ENCODE results near the gene RAI2. TPM values are rescaled to one million over a fixed set of nuclear protein-coding genes. Genes with fewer than 3 reads are reported as not detected.

The RAI2 gene
- total and polyA plus RNA-seq, 2 donors (not counting 1 experiment from before 2014, with no cell fraction given): 0.91 to 2.1 TPM

- no peak overlapping the region for H3K4me3 ChIP-seq (replicated peaks in 1 of 4; ENCODE audit: control extremely low read depth in 1 of 4, insufficient read depth in 1 of 4, low read depth in 3 of 4, low read length in 4 of 4)
- no peaks in the 10 kb centered on the region for H3K4me1 ChIP-seq (ENCODE audit: control insufficient read depth, extremely low read depth, insufficient read depth, low read length)
- no peak overlapping the region for H3K9ac ChIP-seq (ENCODE audit: insufficient read depth, low read length)
- no peak overlapping the region for H2AFZ ChIP-seq (ENCODE audit: low read length)
- no peak for DNase-seq (ENCODE audit: low read depth in 2 of 2)
- TF ChIP-seq CTCF (conservative IDR thresholded peaks at IDR 0.05 in 1 of 2, IDR thresholded peaks at IDR 0.05 in 1 of 2; ENCODE audit: low read depth in 1 of 2, low read length in 2 of 2): no peak
- no peaks in the 10 kb centered on the region for H3K79me2 ChIP-seq (ENCODE audit: control insufficient read depth, insufficient read depth, low read length)
- peaks cover 4% of the 10 kb centered on the region for H3K27me3 ChIP-seq (ENCODE audit: control insufficient read depth, insufficient read depth, low read length)
- H3K27ac ChIP-seq (ENCODE audit: insufficient read depth, low read length): no peak overlapping the region
- H3K36me3 ChIP-seq (ENCODE audit: control insufficient read depth, insufficient read depth, low read length): no peaks in the 10 kb centered on the region
- H3K9me3 ChIP-seq (ENCODE audit: control insufficient read depth, insufficient read depth, low read depth, low read length): no peaks in the 10 kb centered on the region
- no peak overlapping the region for H3K4me2 ChIP-seq (ENCODE audit: extremely low read depth, insufficient read depth, low read length)
- H4K20me1 ChIP-seq (ENCODE audit: control insufficient read depth, extremely low read depth, insufficient read depth, low read length): no peaks in the 10 kb centered on the region
Measured at GRCh38 chrX:17767734-17768133, 93.4 kb downstream of the RAI2 start.

- H3K36me3 ChIP-seq (ENCODE audit: control insufficient read depth, insufficient read depth, low read length): no peaks in the 10 kb centered on the region
Measured at GRCh38 chrX:17759990-17760389, 101.1 kb downstream of the RAI2 start.

GRCh38 chrX:17758382-17758781 is 102.7 kb downstream of the RAI2 start:
- no peak for TF ChIP-seq CTCF (conservative IDR thresholded peaks at IDR 0.05 in 1 of 2, IDR thresholded peaks at IDR 0.05 in 1 of 2; ENCODE audit: low read depth in 1 of 2, low read length in 2 of 2)
- no peak for TF ChIP-seq EZH2 (IDR thresholded peaks at IDR 0.05; ENCODE audit: low read length, missing control alignments)
- DNase-seq (ENCODE audit: low read depth in 2 of 2): no peak
- H3K9me3 ChIP-seq (ENCODE audit: control insufficient read depth, insufficient read depth, low read depth, low read length): no peaks in the 10 kb centered on the region
- H3K9ac ChIP-seq (ENCODE audit: insufficient read depth, low read length): no peak overlapping the region
- no peaks in the 10 kb centered on the region for H4K20me1 ChIP-seq (ENCODE audit: control insufficient read depth, extremely low read depth, insufficient read depth, low read length)
- no peak overlapping the region for H2AFZ ChIP-seq (ENCODE audit: low read length)
- no peak overlapping the region for H3K27ac ChIP-seq (ENCODE audit: insufficient read depth, low read length)
- H3K79me2 ChIP-seq (ENCODE audit: control insufficient read depth, insufficient read depth, low read length): no peaks in the 10 kb centered on the region
- H3K4me2 ChIP-seq (ENCODE audit: extremely low read depth, insufficient read depth, low read length): no peak overlapping the region
- no peaks in the 10 kb centered on the region for H3K27me3 ChIP-seq (ENCODE audit: control insufficient read depth, insufficient read depth, low read length)
- no peaks in the 10 kb centered on the region for H3K4me1 ChIP-seq (ENCODE audit: control insufficient read depth, extremely low read depth, insufficient read depth, low read length)
- H3K36me3 ChIP-seq (ENCODE audit: control insufficient read depth, insufficient read depth, low read length): no peaks in the 10 kb centered on the region
- no peak overlapping the region for H3K4me3 ChIP-seq (replicated peaks in 1 of 4; ENCODE audit: control extremely low read depth in 1 of 4, insufficient read depth in 1 of 4, low read depth in 3 of 4, low read length in 4 of 4)

More at GRCh38 chrX:17759990-17760389, 101.1 kb downstream of the RAI2 start:
- no peaks in the 10 kb centered on the region for H4K20me1 ChIP-seq (ENCODE audit: control insufficient read depth, extremely low read depth, insufficient read depth, low read length)
- H3K4me1 ChIP-seq (ENCODE audit: control insufficient read depth, extremely low read depth, insufficient read depth, low read length): no peaks in the 10 kb centered on the region
- H3K9me3 ChIP-seq (ENCODE audit: control insufficient read depth, insufficient read depth, low read depth, low read length): no peaks in the 10 kb centered on the region
- no peak overlapping the region for H3K27ac ChIP-seq (ENCODE audit: insufficient read depth, low read length)
- no peak overlapping the region for H3K4me2 ChIP-seq (ENCODE audit: extremely low read depth, insufficient read depth, low read length)
- H3K79me2 ChIP-seq (ENCODE audit: control insufficient read depth, insufficient read depth, low read length): no peaks in the 10 kb centered on the region
- DNase-seq (ENCODE audit: low read depth in 2 of 2): no peak
- H2AFZ ChIP-seq (ENCODE audit: low read length): no peak overlapping the region
- H3K4me3 ChIP-seq (replicated peaks in 1 of 4; ENCODE audit: control extremely low read depth in 1 of 4, insufficient read depth in 1 of 4, low read depth in 3 of 4, low read length in 4 of 4): no peak overlapping the region
- H3K9ac ChIP-seq (ENCODE audit: insufficient read depth, low read length): no peak overlapping the region
- TF ChIP-seq CTCF (conservative IDR thresholded peaks at IDR 0.05 in 1 of 2, IDR thresholded peaks at IDR 0.05 in 1 of 2; ENCODE audit: low read depth in 1 of 2, low read length in 2 of 2) (no peak), EZH2 (IDR thresholded peaks at IDR 0.05; ENCODE audit: low read length, missing control alignments) (no peak)
- no peaks in the 10 kb centered on the region for H3K27me3 ChIP-seq (ENCODE audit: control insufficient read depth, insufficient read depth, low read length)

All from fibroblast of lung (primary cell).